Measurements from ENCODE around the gene RYR2. TPM values are rescaled to one million over a fixed set of nuclear protein-coding genes. Genes with fewer than 3 reads are reported as not detected.

Gene RYR2
- total and polyA plus RNA-seq, 2 donors (not counting 1 experiment from before 2014, with no cell fraction given), result not detected

GRCh38 chr1:237152506-237153335, 110.7 kb downstream of the RYR2 start:
- no peak overlapping the region for H3K27ac Mint-ChIP-seq
- no peaks in the 10 kb centered on the region for H3K27me3 Mint-ChIP-seq
- no peak for ATAC-seq (ENCODE audit: low read depth)
- no peak overlapping the region for H3K9ac ChIP-seq (ENCODE audit: low read length)
- H3K4me3 Mint-ChIP-seq, result no peak overlapping the region
- H3K4me1 Mint-ChIP-seq, result no peaks in the 10 kb centered on the region
- no peaks in the 10 kb centered on the region for H3K9me3 ChIP-seq (ENCODE audit: control extremely low read depth in 1 of 3, control insufficient read depth in 2 of 3, insufficient read depth in 1 of 3, low read length in 2 of 3)
- no peak overlapping the region for H3K4me3 ChIP-seq (ENCODE audit: control extremely low read depth in 1 of 5, extremely low read depth in 1 of 5, insufficient read depth in 1 of 5, low read depth in 2 of 5, low read length in 4 of 5)
- H3K27ac ChIP-seq (ENCODE audit: low read length in 2 of 2), result no peak overlapping the region
- TF ChIP-seq, protein P1, sequence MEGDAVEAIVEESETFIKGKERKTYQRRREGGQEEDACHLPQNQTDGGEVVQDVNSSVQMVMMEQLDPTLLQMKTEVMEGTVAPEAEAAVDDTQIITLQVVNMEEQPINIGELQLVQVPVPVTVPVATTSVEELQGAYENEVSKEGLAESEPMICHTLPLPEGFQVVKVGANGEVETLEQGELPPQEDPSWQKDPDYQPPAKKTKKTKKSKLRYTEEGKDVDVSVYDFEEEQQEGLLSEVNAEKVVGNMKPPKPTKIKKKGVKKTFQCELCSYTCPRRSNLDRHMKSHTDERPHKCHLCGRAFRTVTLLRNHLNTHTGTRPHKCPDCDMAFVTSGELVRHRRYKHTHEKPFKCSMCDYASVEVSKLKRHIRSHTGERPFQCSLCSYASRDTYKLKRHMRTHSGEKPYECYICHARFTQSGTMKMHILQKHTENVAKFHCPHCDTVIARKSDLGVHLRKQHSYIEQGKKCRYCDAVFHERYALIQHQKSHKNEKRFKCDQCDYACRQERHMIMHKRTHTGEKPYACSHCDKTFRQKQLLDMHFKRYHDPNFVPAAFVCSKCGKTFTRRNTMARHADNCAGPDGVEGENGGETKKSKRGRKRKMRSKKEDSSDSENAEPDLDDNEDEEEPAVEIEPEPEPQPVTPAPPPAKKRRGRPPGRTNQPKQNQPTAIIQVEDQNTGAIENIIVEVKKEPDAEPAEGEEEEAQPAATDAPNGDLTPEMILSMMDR (IDR thresholded peaks at IDR 0.05), result no peak
- no peak for TF ChIP-seq EZH2 (IDR thresholded peaks at IDR 0.05; ENCODE audit: borderline replicate concordance, insufficient read depth, low read depth, low read length, poor library complexity, severe bottlenecking)
- no peaks in the 10 kb centered on the region for H3K9me3 Mint-ChIP-seq (ENCODE audit: insufficient read depth)
- DNase-seq, result no peak
- no peaks in the 10 kb centered on the region for H3K79me2 ChIP-seq (ENCODE audit: control insufficient read depth, insufficient read depth, low read length)
- intact Hi-C loops (cut with micrococcal nuclease), result no loop called here
- no peaks in the 10 kb centered on the region for H3K27me3 ChIP-seq (replicated peaks in 1 of 4; ENCODE audit: control extremely low read depth in 1 of 4, control insufficient read depth in 3 of 4, insufficient read depth in 4 of 4, low read length in 3 of 4)
- ChIA-PET CTCF (no interaction called here), POLR2A (no interaction called here)
- H2AFZ ChIP-seq (ENCODE audit: insufficient read depth, low read depth, low read length, poor library complexity, severe bottlenecking), result no peak overlapping the region
- H3K36me3 ChIP-seq (replicated peaks in 1 of 2; ENCODE audit: control extremely low read depth in 1 of 2, control insufficient read depth in 1 of 2, extremely low read depth in 1 of 2, insufficient read depth in 2 of 2, low read length in 1 of 2), result no peaks in the 10 kb centered on the region
- WGBS (ENCODE audit: insufficient coverage), result 90% methylated on average over 2 of the region's 5 CpGs
- H3K4me1 ChIP-seq (ENCODE audit: control insufficient read depth in 2 of 2, insufficient read depth in 2 of 2, low read length in 2 of 2), result no peaks in the 10 kb centered on the region
- H4K20me1 ChIP-seq (ENCODE audit: control insufficient read depth, insufficient read depth, low read length, poor library complexity, severe bottlenecking), result no peaks in the 10 kb centered on the region
- H3K4me2 ChIP-seq (replicated peaks; ENCODE audit: low read depth, low read length, poor library complexity, severe bottlenecking), result no peak overlapping the region

DNA sequence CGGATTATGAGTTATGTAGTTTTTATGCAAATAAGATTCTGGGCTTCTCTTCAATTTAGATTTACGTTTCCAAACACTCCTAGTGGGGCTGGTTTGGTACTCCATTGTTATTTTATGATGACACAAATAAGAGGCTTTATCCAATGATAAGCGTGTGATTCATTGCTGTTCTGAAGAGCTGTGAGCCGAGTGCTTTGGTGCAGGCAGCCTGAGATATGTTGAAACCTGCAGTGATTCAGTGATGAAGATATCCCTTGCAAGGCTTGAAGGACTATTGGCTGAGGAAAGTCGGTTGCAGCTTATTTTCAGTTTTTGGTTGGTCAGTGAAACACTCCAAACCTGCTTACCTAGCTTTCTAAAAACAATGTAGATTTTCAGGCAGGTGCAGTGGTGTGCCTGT, 112.2 kb downstream of the RYR2 start:
- ChIA-PET POLR2A (no interaction called here), CTCF (no interaction called here)
- intact Hi-C loops (cut with micrococcal nuclease), result no loop called here
- H3K4me3 Mint-ChIP-seq, result no peak overlapping the region
- Histone ChIP-seq H3K4me2 (replicated peaks; ENCODE audit: low read depth, low read length, poor library complexity, severe bottlenecking) (no peak overlapping the region), H2AFZ (ENCODE audit: insufficient read depth, low read depth, low read length, poor library complexity, severe bottlenecking) (no peak overlapping the region), H4K20me1 (ENCODE audit: control insufficient read depth, insufficient read depth, low read length, poor library complexity, severe bottlenecking) (no peaks in the 10 kb centered on the region), H3K9ac (ENCODE audit: low read length) (no peak overlapping the region), H3K4me1 (ENCODE audit: control insufficient read depth in 2 of 2, insufficient read depth in 2 of 2, low read length in 2 of 2) (no peaks in the 10 kb centered on the region), H3K9me3 (ENCODE audit: control extremely low read depth in 1 of 3, control insufficient read depth in 2 of 3, insufficient read depth in 1 of 3, low read length in 2 of 3) (no peaks in the 10 kb centered on the region), H3K4me3 (ENCODE audit: control extremely low read depth in 1 of 5, extremely low read depth in 1 of 5, insufficient read depth in 1 of 5, low read depth in 2 of 5, low read length in 4 of 5) (no peak overlapping the region), H3K27ac (ENCODE audit: low read length in 2 of 2) (no peak overlapping the region), H3K27me3 (replicated peaks in 1 of 4; ENCODE audit: control extremely low read depth in 1 of 4, control insufficient read depth in 3 of 4, insufficient read depth in 4 of 4, low read length in 3 of 4) (no peaks in the 10 kb centered on the region), H3K79me2 (ENCODE audit: control insufficient read depth, insufficient read depth, low read length) (no peaks in the 10 kb centered on the region), H3K36me3 (replicated peaks in 1 of 2; ENCODE audit: control extremely low read depth in 1 of 2, control insufficient read depth in 1 of 2, extremely low read depth in 1 of 2, insufficient read depth in 2 of 2, low read length in 1 of 2) (no peaks in the 10 kb centered on the region)
- no peak overlapping the region for H3K27ac Mint-ChIP-seq
- DNase-seq (no peak), ATAC-seq (ENCODE audit: low read depth) (no peak)
- no peaks in the 10 kb centered on the region for H3K4me1 Mint-ChIP-seq
- no peaks in the 10 kb centered on the region for H3K9me3 Mint-ChIP-seq (ENCODE audit: insufficient read depth)
- TF ChIP-seq EZH2 (IDR thresholded peaks at IDR 0.05; ENCODE audit: borderline replicate concordance, insufficient read depth, low read depth, low read length, poor library complexity, severe bottlenecking), result no peak
- TF ChIP-seq, protein P1 (IDR thresholded peaks at IDR 0.05), result no peak
- no peaks in the 10 kb centered on the region for H3K27me3 Mint-ChIP-seq
- WGBS (ENCODE audit: insufficient coverage), result 83% methylated on average over 3 of the region's 5 CpGs
